Activated CD8-positive, alpha-beta memory T cell treated with anti-CD3 and anti-CD28 coated beads for 48 hours (primary cell): Measurements from ENCODE around the gene C11orf54.
A peak's percentile ranks its signal among the peaks of the same experiment; 100 is the strongest.
"Not testable (repeated sequence)": the region's sequence is repeated elsewhere in the genome, so short reads cannot be mapped to it uniquely, and the experiment has no call there.

Experiments used
- DNase-seq, 3 experiments: peaks; one replicate each; pipeline ENCODE4 v3.0.0-alpha.2; 2020; ENCODE audit warnings: low read depth in 2 of 3, low spot score in 2 of 3

Gene C11orf54

GRCh38 chr11:93765551-93765950 lies 24.1 kb downstream of the C11orf54 start:
- no peak for DNase-seq

DNA sequence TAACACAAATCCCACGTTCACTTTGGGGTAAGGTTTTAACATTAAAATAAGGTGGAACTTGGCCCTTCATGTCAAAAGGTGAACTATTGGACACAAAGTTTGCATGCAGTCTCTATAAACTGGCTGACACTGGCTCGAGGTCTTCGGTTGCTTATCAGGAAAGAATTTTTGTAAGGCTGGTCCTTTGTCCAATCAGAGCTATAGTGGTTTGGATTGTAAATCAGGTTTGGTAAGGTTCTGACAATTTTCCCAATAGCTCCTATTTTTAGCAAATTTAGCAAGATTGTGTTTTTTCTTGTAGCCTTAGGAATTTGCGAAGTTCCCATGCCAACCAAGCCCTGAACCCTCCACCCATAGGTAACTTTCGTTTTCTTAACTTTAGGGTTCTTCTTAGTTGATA lies 25.0 kb downstream of the C11orf54 start:
- no peak for DNase-seq

DNA sequence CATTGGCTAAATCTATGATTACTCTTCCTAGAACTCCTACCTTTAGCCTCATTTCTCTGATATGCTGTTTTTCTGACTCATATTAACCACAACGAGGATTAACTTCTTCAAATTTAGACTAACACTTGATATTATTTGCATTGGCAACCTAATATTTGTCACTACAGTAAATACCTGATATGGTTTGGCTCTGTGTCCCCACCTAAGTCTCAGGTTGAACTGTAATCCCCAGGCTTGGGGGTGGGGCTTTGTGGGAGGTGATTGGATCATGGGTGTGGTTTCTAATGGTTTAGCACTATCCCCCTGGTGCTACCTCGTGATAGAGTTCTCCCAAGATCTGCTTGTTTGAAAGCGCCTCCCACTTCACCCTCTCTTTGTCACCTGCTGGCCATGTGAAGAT lies 25.5 kb downstream of the C11orf54 start:
- DNase-seq, result no peak

DNA sequence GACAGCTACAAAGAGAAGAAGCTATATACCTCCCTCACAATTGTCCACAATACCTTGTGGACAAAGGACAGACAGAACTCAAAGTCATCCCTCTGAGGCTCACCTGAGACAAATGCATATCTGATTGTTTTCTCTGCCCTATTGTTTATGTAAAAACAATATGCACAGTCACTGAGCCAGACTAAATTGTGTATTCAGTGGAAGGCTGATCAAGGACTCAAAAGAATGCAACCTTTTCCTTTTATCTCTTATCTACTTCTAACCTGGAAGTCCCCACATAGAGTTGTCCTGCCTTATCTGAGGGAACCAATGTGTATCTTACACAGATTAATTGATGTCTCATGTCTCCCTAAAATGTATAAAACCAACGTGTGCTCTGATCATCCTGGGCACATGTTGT lies 28.7 kb downstream of the C11orf54 start:
- DNase-seq, result no peak

GRCh38 chr11:93772123-93772522 lies 30.7 kb downstream of the C11orf54 start:
- DNase-seq, result no peak

- DNase-seq, result no peak
Measured at GRCh38 chr11:93773045-93773477, 31.6 kb downstream of the C11orf54 start.

- DNase-seq, result no peak
Measured at GRCh38 chr11:93773601-93774200, 32.2 kb downstream of the C11orf54 start.

DNA sequence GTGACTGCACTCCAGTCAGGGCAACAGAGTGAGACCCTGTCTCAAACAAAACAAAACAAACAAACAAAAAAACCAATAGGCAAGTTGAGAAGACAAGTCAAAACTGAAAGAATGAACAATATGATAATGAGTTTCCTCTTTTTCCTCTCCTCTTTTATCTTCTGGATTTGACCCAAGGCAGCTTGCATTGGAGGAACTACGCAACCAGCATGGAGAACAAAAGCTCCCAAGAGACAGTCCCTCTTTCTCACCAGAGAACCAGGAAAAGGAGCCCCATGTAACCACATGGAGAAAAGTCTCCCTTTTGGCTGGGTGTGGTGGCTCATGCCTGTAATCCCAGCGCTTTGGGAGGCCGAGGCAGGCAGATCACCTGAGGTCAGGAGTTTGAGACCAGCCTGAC lies 33.1 kb downstream of the C11orf54 start:
- DNase-seq, result not testable (repeated sequence)

DNA sequence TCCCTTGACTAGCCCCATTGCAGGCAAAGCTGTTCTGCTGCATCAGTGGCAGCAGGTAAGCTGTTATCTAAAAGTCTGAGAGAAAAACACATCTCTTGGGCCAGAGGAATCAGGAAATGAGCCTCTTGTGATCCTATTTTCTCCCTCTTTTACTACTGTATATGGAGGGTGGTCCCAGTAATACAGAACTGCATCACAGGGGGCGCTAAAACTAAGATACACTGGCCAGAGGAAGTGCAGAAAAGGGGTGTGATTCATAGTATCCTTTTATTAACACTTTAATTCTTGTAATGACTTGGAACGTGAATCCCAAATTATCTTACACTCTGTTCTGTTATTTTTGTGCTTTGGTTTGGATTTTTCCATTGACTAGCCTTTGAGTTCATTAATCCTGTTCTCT lies 33.8 kb downstream of the C11orf54 start:
- no peak for DNase-seq

GRCh38 chr11:93783362-93783761 lies 41.9 kb downstream of the C11orf54 start:
- DNase-seq, result no peak

DNA sequence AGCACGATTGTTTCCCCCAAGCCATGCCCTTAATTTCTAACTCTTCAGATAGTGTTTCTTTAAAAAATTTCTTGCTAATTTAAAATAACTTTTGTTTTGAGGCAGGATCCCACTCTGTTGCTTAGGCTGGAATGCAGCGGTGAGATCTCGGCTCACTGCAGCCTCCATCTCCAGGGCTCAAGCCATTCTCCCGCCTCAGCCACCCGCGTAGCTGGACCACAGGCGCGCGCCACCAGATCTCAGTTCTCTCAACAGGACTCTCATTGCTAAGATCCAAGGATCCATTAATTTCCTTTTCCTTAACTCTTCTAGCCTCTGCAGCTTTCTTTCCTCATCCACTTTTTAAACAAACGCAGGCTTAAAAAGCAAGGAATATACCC lies 42.3 kb downstream of the C11orf54 start:
- DNase-seq, result no peak

DNA sequence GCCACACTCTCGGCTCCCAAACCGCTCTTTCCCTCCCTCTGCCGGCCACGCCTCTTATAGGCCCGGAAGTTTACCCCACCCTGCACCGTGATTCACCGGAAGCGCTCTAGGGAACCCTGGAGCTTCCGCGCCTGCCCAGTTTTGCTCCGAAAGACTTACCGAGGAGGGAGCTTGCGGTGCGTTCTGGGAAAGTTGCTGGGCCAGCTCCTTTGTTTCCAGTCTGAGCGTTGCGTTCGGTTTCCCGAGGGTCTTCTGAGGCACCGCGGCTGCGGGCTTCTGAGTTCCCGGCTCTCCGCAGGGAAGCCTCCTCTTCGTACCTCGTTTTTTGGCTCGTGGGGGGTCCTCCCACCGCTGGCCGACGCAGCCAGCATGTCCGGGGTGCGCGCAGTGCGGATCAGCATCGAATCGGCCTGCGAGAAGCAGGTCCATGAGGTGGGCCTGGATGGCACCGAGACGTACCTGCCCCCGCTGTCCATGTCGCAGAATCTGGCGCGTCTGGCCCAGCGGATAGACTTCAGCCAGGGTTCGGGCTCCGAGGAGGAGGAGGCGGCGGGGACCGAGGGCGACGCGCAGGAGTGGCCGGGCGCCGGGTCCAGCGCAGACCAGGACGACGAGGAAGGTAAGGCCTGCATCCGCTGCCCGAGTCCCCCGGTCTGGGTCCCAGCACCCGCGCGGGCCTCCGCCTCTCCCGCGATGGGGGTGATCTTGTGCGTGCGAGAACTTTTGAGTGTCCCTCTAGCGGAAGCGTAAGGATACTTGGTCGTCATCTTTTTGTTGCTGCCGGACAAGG lies 42.9 kb downstream of the C11orf54 start, which contains the start of gene MED17:
Gene MED17 (plus strand): TSS at position 138 of the 790 bp plus-strand sequence. CDS start 232 bp downstream, at position 370.
- DNase-seq, result peak; percentile 53 to 74 (median 71)

DNA sequence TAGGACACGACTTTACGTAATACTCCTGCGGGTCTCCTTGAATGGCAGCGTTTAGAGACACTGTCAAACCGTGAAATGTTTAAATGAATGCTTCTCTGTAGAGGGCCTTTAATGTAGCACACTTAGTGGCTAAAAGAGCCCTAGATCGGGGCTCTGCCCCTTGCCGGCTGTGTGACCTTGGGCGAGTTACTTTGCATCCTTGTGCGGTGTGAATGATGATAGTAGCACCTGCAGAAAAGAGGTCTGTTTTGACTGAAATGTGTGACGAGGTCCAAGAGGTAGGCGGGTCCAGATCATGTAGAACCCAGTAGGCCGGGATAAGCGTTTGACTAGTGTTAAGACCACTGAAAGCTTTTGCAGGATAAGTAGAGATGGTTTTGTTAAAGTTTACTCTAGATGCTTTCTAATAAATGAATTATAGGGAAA lies 43.5 kb downstream of the C11orf54 start:
- DNase-seq, result no peak

DNA sequence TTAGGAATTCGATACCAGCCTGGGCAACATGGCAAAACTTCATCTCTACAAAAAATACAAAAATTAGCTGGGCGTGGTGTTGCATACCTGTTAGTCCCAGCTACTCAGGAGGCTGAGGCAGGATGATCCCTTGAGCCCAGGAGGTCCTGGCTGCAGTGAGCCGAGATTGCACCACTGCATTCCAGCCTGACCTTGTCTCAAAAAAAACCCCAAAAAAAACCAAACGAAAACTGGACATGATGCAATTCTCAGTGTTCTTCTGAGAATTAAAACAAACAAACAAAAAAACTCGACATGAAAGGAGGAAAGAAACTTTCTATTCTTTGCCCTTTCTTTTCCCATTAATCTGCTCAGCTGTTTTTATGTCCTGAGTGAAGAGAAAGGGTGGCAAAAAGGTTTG lies 50.0 kb downstream of the C11orf54 start:
- DNase-seq, result no peak

DNA sequence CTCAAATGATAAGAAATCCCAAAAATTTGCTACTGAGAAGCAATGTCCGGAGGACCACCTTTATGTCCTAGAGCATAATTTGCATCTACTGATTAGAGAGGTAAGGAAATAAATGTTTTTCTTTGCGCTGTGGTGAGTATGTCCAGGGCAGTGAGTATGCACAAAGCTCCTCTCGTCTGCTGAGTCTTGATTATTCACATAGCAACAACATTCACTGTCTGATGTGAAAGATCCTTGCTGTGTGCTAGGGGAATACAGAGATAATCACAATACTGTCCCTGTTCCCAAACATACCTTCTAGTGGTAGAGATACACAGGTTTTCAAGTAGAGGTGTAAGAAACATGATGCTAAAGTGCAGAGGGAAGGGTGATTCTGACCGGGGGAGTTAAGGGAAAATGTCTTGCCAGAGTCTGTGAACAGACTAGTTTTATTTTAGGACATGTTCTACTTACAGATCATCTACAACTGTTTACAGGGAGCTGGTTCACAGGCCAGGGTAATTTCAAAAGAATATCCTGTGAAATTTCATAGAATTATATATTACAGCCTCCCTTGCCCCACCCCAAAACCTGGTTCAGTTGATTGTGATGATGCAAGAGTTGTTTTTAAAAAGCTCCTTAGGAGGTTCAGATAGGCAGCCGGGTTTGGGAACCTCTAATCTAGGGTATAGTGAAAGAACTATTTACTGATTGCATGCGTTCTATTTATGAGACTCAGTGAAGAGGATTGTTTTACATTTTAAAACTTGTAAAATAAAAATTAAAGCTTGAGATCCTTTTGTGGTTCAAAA lies 55.2 kb downstream of the C11orf54 start:
- no peak for DNase-seq

- no peak for DNase-seq
Measured at GRCh38 chr11:93801366-93801765, 59.9 kb downstream of the C11orf54 start.

DNA sequence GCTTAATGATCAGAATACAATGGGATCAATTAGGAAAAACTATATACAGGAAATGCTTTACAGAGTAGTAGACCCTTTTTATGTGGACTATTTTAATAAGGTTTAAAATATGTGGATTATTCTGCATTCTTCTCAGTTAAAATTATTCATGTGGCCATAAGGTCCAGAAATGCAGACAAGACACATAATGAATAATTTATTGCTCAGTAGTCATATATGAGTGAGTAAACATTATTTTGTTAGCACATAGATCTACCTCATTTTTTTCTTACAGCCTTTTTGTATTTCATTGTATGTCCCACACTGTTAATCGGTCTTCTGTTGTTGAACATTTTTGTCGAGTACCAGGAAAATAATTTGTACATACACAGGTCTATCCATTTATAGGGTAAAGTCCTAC lies 63.4 kb downstream of the C11orf54 start:
- no peak for DNase-seq

- no peak for DNase-seq
Measured at GRCh38 chr11:93807980-93808379, 66.5 kb downstream of the C11orf54 start.

DNA sequence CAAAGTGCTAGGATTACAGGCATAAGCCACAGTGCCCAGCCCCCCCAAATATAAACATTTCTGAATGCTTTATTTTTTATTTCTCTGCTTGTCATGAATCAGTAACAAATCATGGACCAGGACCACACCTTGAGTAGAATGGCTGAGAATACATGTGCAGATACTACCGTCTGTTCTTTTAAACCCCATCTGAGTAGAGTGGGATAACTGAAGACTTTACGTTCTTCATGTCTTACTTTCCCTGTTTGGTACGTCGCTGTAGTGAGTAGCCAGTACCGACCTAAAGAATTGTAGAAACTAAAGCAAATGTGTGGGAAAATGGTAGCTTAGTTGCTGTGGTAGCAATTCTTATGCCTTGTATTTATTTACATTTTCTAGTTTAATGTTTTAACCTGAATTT lies 72.5 kb downstream of the C11orf54 start:
- DNase-seq, result no peak
